PFSK-1 (cell line): ENCODE results near the gene SLC37A2.

ENCODE experiments used
- FOXP2 ChIP-seq: optimal IDR thresholded peaks from 2 replicates; pipeline ENCODE3; 2011; ENCODE audit warnings: borderline replicate concordance, control low read depth, inconsistent platforms; ENCODE audit not compliant: insufficient read depth; ENCODE audit errors: extremely low read length, extremely low read depth
- POLR2AphosphoS5 ChIP-seq: IDR thresholded peaks from 2 replicates; pipeline ENCODE4 v1.6.1; 2012; ENCODE audit warnings: low read depth, mild to moderate bottlenecking, control low read depth, low read length, moderate library complexity
- REST ChIP-seq, 2 experiments: IDR thresholded peaks; 2 replicates each; pipeline versions ENCODE4 v1.6.1 to v1.8.0; 2011 to 2012; ENCODE audit warnings: low read depth in 2 of 2, low read length in 2 of 2, control low read depth in 1 of 2, inconsistent platforms in 1 of 2, mild to moderate bottlenecking in 1 of 2, moderate library complexity in 1 of 2; ENCODE audit not compliant: insufficient read depth in 1 of 2
- SIN3A ChIP-seq: IDR thresholded peaks from 2 replicates; pipeline ENCODE4 v1.6.1; 2012; ENCODE audit warnings: mild to moderate bottlenecking, low read length, moderate library complexity, borderline replicate concordance; ENCODE audit not compliant: insufficient read depth
- TAF1 ChIP-seq: IDR thresholded peaks from 2 replicates; pipeline ENCODE4 v1.6.1; 2012; ENCODE audit warnings: low read length, control low read depth, borderline replicate concordance; ENCODE audit not compliant: insufficient read depth

SLC37A2 gene

GRCh38 chr11:125123194-125123946 lies 60.3 kb downstream of the SLC37A2 start:
- TF ChIP-seq POLR2AphosphoS5 (no peak), FOXP2 (no peak), SIN3A (no peak), REST (IDR thresholded peaks at IDR 0.05; ENCODE audit: insufficient read depth in 1 of 2, low read depth in 2 of 2, low read length in 2 of 2) (no peak), TAF1 (no peak)

- TF ChIP-seq POLR2AphosphoS5 (peak; percentile 87), SIN3A (no peak), TAF1 (peak; percentile 79; the same call in 1 of the 2 replicates), FOXP2 (no peak), REST (IDR thresholded peaks at IDR 0.05; ENCODE audit: insufficient read depth in 1 of 2, low read depth in 2 of 2, low read length in 2 of 2) (no peak)
These were observed 61.0 kb downstream of the SLC37A2 start for GRCh38 chr11:125123947-125124617.

GRCh38 chr11:125124618-125124992 lies 61.5 kb downstream of the SLC37A2 start:
- TF ChIP-seq REST (IDR thresholded peaks at IDR 0.05; ENCODE audit: insufficient read depth in 1 of 2, low read depth in 2 of 2, low read length in 2 of 2): no peak
- TF ChIP-seq POLR2AphosphoS5: no peak
- TF ChIP-seq FOXP2: no peak
- no peak for TF ChIP-seq TAF1
- TF ChIP-seq SIN3A: no peak

GRCh38 chr11:125128450-125128849 lies 65.3 kb downstream of the SLC37A2 start:
- no peak for TF ChIP-seq TAF1
- no peak for TF ChIP-seq REST (IDR thresholded peaks at IDR 0.05; ENCODE audit: insufficient read depth in 1 of 2, low read depth in 2 of 2, low read length in 2 of 2)
- TF ChIP-seq SIN3A: no peak
- TF ChIP-seq POLR2AphosphoS5: no peak
- TF ChIP-seq FOXP2: no peak
